Kidney tubule cell (primary cell): ENCODE results near the gene BIRC5.
"Not testable (repeated sequence)": the region's sequence is repeated elsewhere in the genome, so short reads cannot be mapped to it uniquely, and the experiment has no call there.

Source experiments
- DNase-seq: peaks from one replicate; pipeline ENCODE4 v3.0.0-alpha.2; 2018; ENCODE audit warnings: low spot score

The BIRC5 gene

GRCh38 chr17:78214016-78214705 lies at the start of gene BIRC5:
TSS of gene BIRC5 (plus strand) at chr17:78214253. CDS start at chr17:78214317, 64 bp downstream.
- peak; percentile 85 for DNase-seq

GRCh38 chr17:78164748-78165607 lies 49.1 kb upstream of the BIRC5 start:
- no peak for DNase-seq

GRCh38 chr17:78166416-78166815 lies 47.6 kb upstream of the BIRC5 start:
- no peak for DNase-seq

GRCh38 chr17:78168242-78168902 lies 45.7 kb upstream of the BIRC5 start, which contains the start of gene SYNGR2:
TSS of gene SYNGR2 (plus strand) at chr17:78168581. CDS start at chr17:78168617, 36 bp downstream.
- peak; percentile 86 for DNase-seq

GRCh38 chr17:78168903-78169793 lies 44.9 kb upstream of the BIRC5 start:
- DNase-seq = peak; percentile 79

- no peak for DNase-seq
Observed at GRCh38 chr17:78170692-78171590, 43.1 kb upstream of the BIRC5 start.

GRCh38 chr17:78171591-78172248 lies 42.3 kb upstream of the BIRC5 start:
- DNase-seq = not testable (repeated sequence)

- no peak for DNase-seq
Observed at GRCh38 chr17:78172249-78173051, 41.6 kb upstream of the BIRC5 start.

GRCh38 chr17:78173097-78173715 lies 40.8 kb upstream of the BIRC5 start:
- no peak for DNase-seq

- peak; percentile 84 for DNase-seq
Observed at GRCh38 chr17:78174346-78174869, 39.6 kb upstream of the BIRC5 start.

- DNase-seq = peak; percentile 58
Observed at GRCh38 chr17:78174870-78175642, 39.0 kb upstream of the BIRC5 start.

- no peak for DNase-seq
Observed at GRCh38 chr17:78175643-78175981, 38.4 kb upstream of the BIRC5 start.

- peak; percentile 61 for DNase-seq
Observed at GRCh38 chr17:78176548-78177025, 37.5 kb upstream of the BIRC5 start.

GRCh38 chr17:78179372-78179771 lies 34.7 kb upstream of the BIRC5 start:
- DNase-seq = peak; percentile 65

GRCh38 chr17:78180083-78180482 lies 34.0 kb upstream of the BIRC5 start:
- DNase-seq = no peak

GRCh38 chr17:78180508-78180907 lies 33.5 kb upstream of the BIRC5 start:
- no peak for DNase-seq

GRCh38 chr17:78182504-78182903 lies 31.5 kb upstream of the BIRC5 start:
- no peak for DNase-seq

- DNase-seq = peak; percentile 72
Observed at GRCh38 chr17:78183916-78184315, 30.1 kb upstream of the BIRC5 start.
